HepG2 (cell line): ENCODE data around the gene ATOSB. TPM values are rescaled to one million over a fixed set of nuclear protein-coding genes. Genes with fewer than 3 reads are reported as not detected.

Source experiments
- AFF4 ChIP-seq: sonication (generic); formaldehyde crosslinking; IDR thresholded peaks from 2 replicates; pipeline ENCODE4 v1.4.0; 2020; ENCODE audit warnings: missing genetic modification reagents
- CHD2 ChIP-seq: IDR thresholded peaks from 2 replicates; pipeline ENCODE4 v1.6.1; 2011; ENCODE audit warnings: low read depth, low read length, improper control_type of control experiment
- KMT2B ChIP-seq: IDR thresholded peaks from 2 replicates; pipeline ENCODE4 v1.6.1; 2016; ENCODE audit warnings: missing genetic modification reagents, missing compliant biosample characterization
- TAF15 ChIP-seq: fragments of 200-400 bp; formaldehyde crosslinking; IDR thresholded peaks from one replicate; pipeline ENCODE4 v1.6.1; 2018; ENCODE audit warnings: mild to moderate bottlenecking, low read depth, low read length; ENCODE audit not compliant: poor library complexity, severe bottlenecking
- ZBTB44 ChIP-seq: sonication (generic); formaldehyde crosslinking; IDR thresholded peaks from 2 replicates; pipeline ENCODE4 v1.4.0; 2020; ENCODE audit warnings: missing genetic modification reagents
- ZNF317 ChIP-seq: sonication (generic); formaldehyde crosslinking; IDR thresholded peaks from 2 replicates; pipeline ENCODE4 v1.5.0; 2020; ENCODE audit warnings: mild to moderate bottlenecking, missing genetic modification reagents
- ZNF407 ChIP-seq: sonication (generic); formaldehyde crosslinking; IDR thresholded peaks from one replicate; pipeline ENCODE4 v1.5.1; 2020; ENCODE audit warnings: mild to moderate bottlenecking, missing genetic modification reagents; ENCODE audit errors: not compliant biosample characterization
- ZNF451 ChIP-seq: sonication (generic); formaldehyde crosslinking; IDR thresholded peaks from 2 replicates; pipeline ENCODE4 v1.5.0; 2020; ENCODE audit warnings: mild to moderate bottlenecking, missing genetic modification reagents
- ZNF468 ChIP-seq: sonication (generic); formaldehyde crosslinking; IDR thresholded peaks from 2 replicates; pipeline ENCODE4 v1.8.0; 2022; ENCODE audit warnings: mild to moderate bottlenecking, moderate library complexity, missing genetic modification reagents
- ZNF761 ChIP-seq: sonication (generic); formaldehyde crosslinking; conservative IDR thresholded peaks from 2 replicates; pipeline ENCODE4 v1.4.0; 2020; ENCODE audit warnings: mild to moderate bottlenecking, missing genetic modification reagents
- ZNF790 ChIP-seq: sonication (generic); formaldehyde crosslinking; IDR thresholded peaks from 2 replicates; pipeline ENCODE4 v1.8.0; 2022; ENCODE audit warnings: missing genetic modification reagents, mild to moderate bottlenecking, borderline replicate concordance
- polyA plus RNA-seq, 8 experiments: library from polyadenylated mRNA; depleted of rRNA in 3 of 8; stranded (reverse) in 7 of 8; unstranded in 1 of 8; fragments of >200 nt; fragmentation: Illumina TruSeq in 4 of 8; extraction: Trizol in 4 of 8; gene quantifications; 2 replicates each; pipeline versions ENCODE4 v1.2.1 to v1.2.3, GENCODE V29; 2011 to 2016; ENCODE audit warnings: low read depth in 4 of 8, missing spikeins in 1 of 8, mixed read lengths in 1 of 8; ENCODE audit not compliant: insufficient read depth in 1 of 8
- total RNA-seq, 5 experiments: library from RNA; depleted of rRNA; stranded (reverse); fragments of >200 nt; fragmentation: Illumina TruSeq; extraction: Trizol; gene quantifications; 2 replicates each; pipeline ENCODE4 v1.2.3, GENCODE V29; 2016; ENCODE audit warnings: low read depth in 1 of 5

The ATOSB gene
- total and polyA plus RNA-seq, 2 of the 13 experiments (the other 11 are each of a cell fraction or from before 2014, with no cell fraction given): 1.9 to 6.4 TPM

GRCh38 chr9:35096035-35096849, 19.4 kb downstream of the ATOSB start, which contains the start of gene PIGO (continued):
- peak; percentile 23 for TF ChIP-seq ZNF407 (CRISPR knock-in tag)
- TF ChIP-seq TAF15: no peak
- TF ChIP-seq ZBTB44: peak; percentile 31; the same call in 1 of the 2 replicates
- no peak for TF ChIP-seq ZNF468 (CRISPR knock-in tag)
- no peak for TF ChIP-seq ZNF317 (CRISPR knock-in tag)
- 0 out of 2 replicates have a peak, but pooled peaks have one; percentile 35 for TF ChIP-seq AFF4
- TF ChIP-seq ZNF451: peak; percentile 79
- peak; percentile 61 for TF ChIP-seq CHD2
- peak; percentile 76; the same call in 1 of the 2 replicates for TF ChIP-seq ZNF761 (CRISPR knock-in tag)
- TF ChIP-seq KMT2B (CRISPR knock-in tag): peak; percentile 83
- TF ChIP-seq ZNF790 (CRISPR knock-in tag): peak; percentile 79; the same call in 1 of the 2 replicates
